Measurements from ENCODE around the gene KRTAP10-5.
A peak's percentile ranks its signal among the peaks of the same experiment; 100 is the strongest.

Gene KRTAP10-5

GRCh38 chr21:44623575-44623974, 43.2 kb upstream of the KRTAP10-5 start:
- H3K27ac Mint-ChIP-seq, result no peak overlapping the region
- TF ChIP-seq CTCF (IDR thresholded peaks at IDR 0.05; ENCODE audit: unreplicated experiment in 3 of 3), result no peak
- H3K4me1 Mint-ChIP-seq, result no peaks in the 10 kb centered on the region
- H3K4me3 Mint-ChIP-seq, result no peak overlapping the region
- peaks cover 55% of the 10 kb centered on the region for H3K9me3 Mint-ChIP-seq
- peaks cover 18% of the 10 kb centered on the region for H3K36me3 Mint-ChIP-seq (ENCODE audit: low read depth)
- H3K27me3 Mint-ChIP-seq (ENCODE audit: low read depth), result peaks cover 12% of the 10 kb centered on the region

- H3K9me3 Mint-ChIP-seq, result peaks cover 53% of the 10 kb centered on the region
- H3K27me3 Mint-ChIP-seq (ENCODE audit: low read depth), result peaks cover 11% of the 10 kb centered on the region
- H3K36me3 Mint-ChIP-seq (ENCODE audit: low read depth), result peaks cover 18% of the 10 kb centered on the region
- no peak for TF ChIP-seq CTCF (IDR thresholded peaks at IDR 0.05; ENCODE audit: unreplicated experiment in 3 of 3)
- no peaks in the 10 kb centered on the region for H3K4me1 Mint-ChIP-seq
- no peak overlapping the region for H3K27ac Mint-ChIP-seq
- H3K4me3 Mint-ChIP-seq, result no peak overlapping the region
Observed at GRCh38 chr21:44619886-44620285, 39.5 kb upstream of the KRTAP10-5 start.

- no peaks in the 10 kb centered on the region for H3K4me1 Mint-ChIP-seq
- TF ChIP-seq CTCF (IDR thresholded peaks at IDR 0.05; ENCODE audit: unreplicated experiment in 3 of 3), result no peak
- no peak overlapping the region for H3K4me3 Mint-ChIP-seq
- peaks cover 10% of the 10 kb centered on the region for H3K36me3 Mint-ChIP-seq (ENCODE audit: low read depth)
- peaks cover 43% of the 10 kb centered on the region for H3K9me3 Mint-ChIP-seq
- H3K27me3 Mint-ChIP-seq (ENCODE audit: low read depth), result peaks cover 11% of the 10 kb centered on the region
- H3K27ac Mint-ChIP-seq, result no peak overlapping the region
Observed at GRCh38 chr21:44618909-44619308, 38.5 kb upstream of the KRTAP10-5 start.

- H3K9me3 Mint-ChIP-seq, result peaks cover 39% of the 10 kb centered on the region
- peaks cover 11% of the 10 kb centered on the region for H3K27me3 Mint-ChIP-seq (ENCODE audit: low read depth)
- H3K36me3 Mint-ChIP-seq (ENCODE audit: low read depth), result peaks cover 6% of the 10 kb centered on the region
- H3K27ac Mint-ChIP-seq, result no peak overlapping the region
- no peak overlapping the region for H3K4me3 Mint-ChIP-seq
- H3K4me1 Mint-ChIP-seq, result no peaks in the 10 kb centered on the region
- peak in 2 of 3 experiments; percentile 1 to 11 for TF ChIP-seq CTCF (IDR thresholded peaks at IDR 0.05; ENCODE audit: unreplicated experiment in 3 of 3)
Observed at GRCh38 chr21:44618504-44618903, 38.1 kb upstream of the KRTAP10-5 start.

- Mint-ChIP-seq H3K27me3 (ENCODE audit: low read depth) (peaks cover 11% of the 10 kb centered on the region), H3K4me3 (no peak overlapping the region), H3K27ac (no peak overlapping the region), H3K4me1 (no peaks in the 10 kb centered on the region), H3K36me3 (ENCODE audit: low read depth) (peaks cover 4% of the 10 kb centered on the region), H3K9me3 (peaks cover 28% of the 10 kb centered on the region)
- TF ChIP-seq CTCF (IDR thresholded peaks at IDR 0.05; ENCODE audit: unreplicated experiment in 3 of 3), result no peak
Observed at GRCh38 chr21:44617071-44617501, 36.7 kb upstream of the KRTAP10-5 start.

- Mint-ChIP-seq H3K36me3 (ENCODE audit: low read depth) (peaks cover 4% of the 10 kb centered on the region), H3K27ac (no peak overlapping the region), H3K4me3 (no peak overlapping the region), H3K27me3 (ENCODE audit: low read depth) (peaks cover 11% of the 10 kb centered on the region), H3K9me3 (peaks cover 25% of the 10 kb centered on the region), H3K4me1 (no peaks in the 10 kb centered on the region)
- no peak for TF ChIP-seq CTCF (IDR thresholded peaks at IDR 0.05; ENCODE audit: unreplicated experiment in 3 of 3)
Observed at GRCh38 chr21:44616591-44616926, 36.2 kb upstream of the KRTAP10-5 start.

Measured in nephron (organoid).